ENCODE data around the gene TLN1.

Gene TLN1

GRCh38 chr9:35745569-35745968 lies 13.6 kb upstream of the TLN1 start:
- no peak for TF ChIP-seq POLR2AphosphoS5 (IDR thresholded peaks at IDR 0.05; ENCODE audit: low read depth)
- no peak for TF ChIP-seq REST (IDR thresholded peaks at IDR 0.05; ENCODE audit: insufficient replicate concordance, low read depth)
- no peak for TF ChIP-seq GABPA (IDR thresholded peaks at IDR 0.05; ENCODE audit: low read depth)
- TF ChIP-seq CTCF (IDR thresholded peaks at IDR 0.05; ENCODE audit: insufficient read depth, low read length) = no peak
- no peak for TF ChIP-seq SPI1 (IDR thresholded peaks at IDR 0.05; ENCODE audit: borderline replicate concordance, low read depth)
- Histone ChIP-seq H3K4me3 (replicated peaks; ENCODE audit: insufficient read depth, low read length) (no peak overlapping the region), H3K27me3 (ENCODE audit: insufficient read depth, poor library complexity, severe bottlenecking) (no peaks in the 10 kb centered on the region), H3K27ac (replicated peaks) (no peak overlapping the region)
- no peak for DNase-seq (ENCODE audit: low read depth in 1 of 2, low spot score in 1 of 2)

DNA sequence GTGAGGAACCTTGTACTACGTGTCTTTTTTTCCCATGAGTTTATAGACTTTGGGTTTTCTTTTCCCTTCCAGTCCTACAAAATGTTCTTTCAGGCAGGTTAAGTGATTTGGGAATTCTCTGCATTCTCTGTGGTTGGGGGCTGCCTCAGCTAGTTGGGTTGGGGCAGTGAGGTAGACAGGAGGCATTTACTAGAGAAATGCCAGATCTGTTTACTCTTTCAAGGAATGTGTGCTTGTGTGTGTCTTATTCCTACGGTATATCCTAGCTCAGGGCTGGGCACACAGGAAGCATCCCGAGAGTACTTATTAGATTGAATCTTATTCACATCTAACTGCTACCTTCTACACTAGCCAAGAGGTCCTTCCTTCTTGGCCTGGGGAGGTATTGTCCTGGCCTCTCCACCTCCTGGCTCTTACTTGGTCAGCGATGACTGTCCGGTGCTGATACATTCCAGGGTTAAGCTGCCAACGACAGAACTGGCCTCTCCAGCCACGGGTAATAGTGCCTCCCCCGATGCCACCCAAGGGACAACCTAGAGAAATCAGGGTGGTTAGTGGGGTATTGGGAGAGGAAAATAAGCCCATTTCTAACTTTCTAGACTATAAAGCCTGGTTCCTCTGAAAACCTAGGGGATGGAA lies 12.0 kb upstream of the TLN1 start:
- Histone ChIP-seq H3K4me3 (replicated peaks; ENCODE audit: insufficient read depth, low read length) (no peak overlapping the region), H3K27me3 (ENCODE audit: insufficient read depth, poor library complexity, severe bottlenecking) (no peaks in the 10 kb centered on the region), H3K27ac (replicated peaks) (no peak overlapping the region)
- TF ChIP-seq GABPA (IDR thresholded peaks at IDR 0.05; ENCODE audit: low read depth) = no peak
- no peak for TF ChIP-seq CTCF (IDR thresholded peaks at IDR 0.05; ENCODE audit: insufficient read depth, low read length)
- no peak for TF ChIP-seq SPI1 (IDR thresholded peaks at IDR 0.05; ENCODE audit: borderline replicate concordance, low read depth)
- no peak for TF ChIP-seq REST (IDR thresholded peaks at IDR 0.05; ENCODE audit: insufficient replicate concordance, low read depth)
- TF ChIP-seq POLR2AphosphoS5 (IDR thresholded peaks at IDR 0.05; ENCODE audit: low read depth) = no peak
- DNase-seq (ENCODE audit: low read depth in 1 of 2, low spot score in 1 of 2) = no peak

DNA sequence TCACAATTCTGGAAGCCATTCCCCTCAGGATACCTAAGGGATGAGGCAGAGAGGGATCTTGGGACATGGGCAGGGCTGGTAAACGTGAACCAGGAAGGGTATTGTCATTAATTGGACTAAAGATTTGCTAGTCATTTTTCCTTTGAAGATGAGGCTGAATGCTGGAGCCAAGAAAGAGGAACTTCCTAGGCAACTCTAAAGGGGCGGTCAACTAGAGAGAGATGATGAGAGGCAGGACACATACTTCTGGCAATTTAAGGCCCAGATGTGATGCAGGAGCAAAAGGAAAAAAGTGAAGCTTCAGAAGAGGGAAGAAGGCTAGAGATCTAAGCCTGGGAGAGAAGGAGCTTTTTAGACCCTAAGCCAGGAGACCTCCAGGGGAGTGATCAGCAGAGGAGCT lies 11.5 kb upstream of the TLN1 start:
- Histone ChIP-seq H3K4me3 (replicated peaks; ENCODE audit: insufficient read depth, low read length) (no peak overlapping the region), H3K27me3 (ENCODE audit: insufficient read depth, poor library complexity, severe bottlenecking) (no peaks in the 10 kb centered on the region), H3K27ac (replicated peaks) (no peak overlapping the region)
- DNase-seq (ENCODE audit: low read depth in 1 of 2, low spot score in 1 of 2) = peak in 1 of 2 experiments; percentile 26
- TF ChIP-seq CTCF (IDR thresholded peaks at IDR 0.05; ENCODE audit: insufficient read depth, low read length) = no peak
- peak; percentile 28; the same call in 1 of the 2 replicates for TF ChIP-seq SPI1 (IDR thresholded peaks at IDR 0.05; ENCODE audit: borderline replicate concordance, low read depth)
- TF ChIP-seq GABPA (IDR thresholded peaks at IDR 0.05; ENCODE audit: low read depth) = no peak

GRCh38 chr9:35741740-35742139 lies 9.7 kb upstream of the TLN1 start:
- TF ChIP-seq REST (IDR thresholded peaks at IDR 0.05; ENCODE audit: insufficient replicate concordance, low read depth) = no peak
- no peak for TF ChIP-seq SPI1 (IDR thresholded peaks at IDR 0.05; ENCODE audit: borderline replicate concordance, low read depth)
- no peak for TF ChIP-seq GABPA (IDR thresholded peaks at IDR 0.05; ENCODE audit: low read depth)
- no peak for TF ChIP-seq POLR2AphosphoS5 (IDR thresholded peaks at IDR 0.05; ENCODE audit: low read depth)
- TF ChIP-seq CTCF (IDR thresholded peaks at IDR 0.05; ENCODE audit: insufficient read depth, low read length) = no peak
- no peaks in the 10 kb centered on the region for H3K27me3 ChIP-seq (ENCODE audit: insufficient read depth, poor library complexity, severe bottlenecking)
- no peak for DNase-seq (ENCODE audit: low read depth in 1 of 2, low spot score in 1 of 2)
- H3K27ac ChIP-seq (replicated peaks) = no peak overlapping the region
- H3K4me3 ChIP-seq (replicated peaks; ENCODE audit: insufficient read depth, low read length) = no peak overlapping the region
